Endothelial cell of umbilical vein (primary cell): ENCODE results near the gene PBX3. TPM values are rescaled to one million over a fixed set of nuclear protein-coding genes. Genes with fewer than 3 reads are reported as not detected.

Experiments
- BruUV-seq: library from RNA; stranded (reverse); fragments of 400-500 nt; replicated peaks from 2 replicates; lab custom pipeline; 2021; lab: Mats Ljungman, UMichigan
- CTCF ChIA-PET: fragments of 300-600, 350-600 bp; sonication (Branson Sonifier 250); formaldehyde crosslinking; loops from one replicate; lab custom pipeline; 2021; ENCODE audit warnings: antibody characterized with exemption, inconsistent platforms; lab: Charles Lee
- POLR2A ChIA-PET: fragments of 300-600, 350-600 bp; sonication (Branson Sonifier 250); formaldehyde crosslinking; loops from one replicate; lab custom pipeline; 2021; ENCODE audit warnings: antibody characterized with exemption, inconsistent platforms; lab: Charles Lee
- DNase-seq: peaks from one replicate; pipeline ENCODE4 v3.0.0-alpha.2; 2011; ENCODE audit warnings: low read depth, low spot score
- FAIRE-seq: peaks from 2 replicates; lab custom pipeline; 2011; peaks lifted over from hg19 to GRCh38; lab: Jason Lieb, UNC
- H2AFZ ChIP-seq: 2 replicates; pipeline ENCODE4 v1.6.0; 2012; ENCODE audit warnings: low read depth, low read length, control low read depth, inconsistent platforms
- H3K27ac ChIP-seq: 2 replicates; pipeline ENCODE4 v1.5.1; 2011; ENCODE audit warnings: low read depth, mild to moderate bottlenecking, control low read depth, low read length, moderate library complexity; ENCODE audit not compliant: insufficient read depth
- H3K27me3 ChIP-seq, 2 experiments: 2 replicates each; pipeline versions ENCODE4 v1.6.0 to v1.6.1; 2011; ENCODE audit warnings: low read length in 2 of 2, mixed read lengths in 1 of 2; ENCODE audit not compliant: control insufficient read depth in 2 of 2, insufficient read depth in 2 of 2
- H3K36me3 ChIP-seq, 2 experiments: 2 replicates in 1 of 2; 3 replicates in 1 of 2; pipeline ENCODE4 v1.5.1; 2011; ENCODE audit warnings: low read length in 2 of 2, mild to moderate bottlenecking in 1 of 2, moderate library complexity in 1 of 2; ENCODE audit not compliant: control insufficient read depth in 2 of 2, insufficient read depth in 2 of 2; ENCODE audit errors: extremely low read depth in 1 of 2
- H3K4me1 ChIP-seq: 3 replicates; pipeline ENCODE4 v1.5.1; 2011; ENCODE audit warnings: mild to moderate bottlenecking, low read length; ENCODE audit not compliant: control insufficient read depth, insufficient read depth; ENCODE audit errors: extremely low read depth
- H3K4me2 ChIP-seq: 2 replicates; pipeline ENCODE4 v1.6.1; 2011; ENCODE audit warnings: low read length, control low read depth, mixed read lengths; ENCODE audit not compliant: insufficient read depth
- H3K4me3 ChIP-seq, 3 experiments: fragments of 200-600 bp in 1 of 3; sonication (generic), shearing (Covaris generic) in 1 of 3; replicated peaks in 1 of 3; 2 replicates each; pipeline ENCODE4 v1.5.1; 2011 to 2016; ENCODE audit warnings: control low read depth in 3 of 3, low read length in 3 of 3, mild to moderate bottlenecking in 2 of 3, inconsistent platforms in 1 of 3, low read depth in 1 of 3, moderate library complexity in 1 of 3; ENCODE audit not compliant: insufficient read depth in 1 of 3
- H3K79me2 ChIP-seq: 2 replicates; pipeline ENCODE4 v1.6.0; 2012; ENCODE audit warnings: low read length, inconsistent platforms; ENCODE audit not compliant: control insufficient read depth, insufficient read depth
- H3K9ac ChIP-seq: replicated peaks from 2 replicates; pipeline ENCODE3; 2011; ENCODE audit warnings: low read length, control low read depth; ENCODE audit not compliant: insufficient read depth; ENCODE audit errors: extremely low read depth
- H3K9me1 ChIP-seq: replicated peaks from 3 replicates; pipeline ENCODE4 v1.6.0; 2011; ENCODE audit warnings: mild to moderate bottlenecking, low read length; ENCODE audit not compliant: control insufficient read depth, insufficient read depth; ENCODE audit errors: extremely low read depth
- H3K9me3 ChIP-seq: replicated peaks from 2 replicates; pipeline ENCODE4 v1.5.1; 2012; ENCODE audit warnings: low read length, inconsistent platforms; ENCODE audit not compliant: control insufficient read depth, insufficient read depth
- H4K20me1 ChIP-seq: replicated peaks from 2 replicates; pipeline ENCODE3; 2011; ENCODE audit warnings: mild to moderate bottlenecking, low read length; ENCODE audit not compliant: control insufficient read depth, insufficient read depth; ENCODE audit errors: extremely low read depth
- CTCF ChIP-seq, 2 donors: IDR thresholded peaks; 1 replicate in 1 of 2; 2 replicates in 1 of 2; pipeline ENCODE4 v1.5.1; 2011; ENCODE audit warnings: low read length in 2 of 2, mild to moderate bottlenecking in 2 of 2, moderate library complexity in 2 of 2, control low read depth in 1 of 2, inconsistent platforms in 1 of 2, low read depth in 1 of 2; ENCODE audit not compliant: insufficient read depth in 1 of 2; ENCODE audit errors: extremely low read depth in 1 of 2
- EZH2 ChIP-seq: IDR thresholded peaks from 2 replicates; pipeline ENCODE4 v1.6.1; 2012; ENCODE audit warnings: borderline replicate concordance, low read depth, mild to moderate bottlenecking, moderate library complexity, low read length, inconsistent platforms; ENCODE audit not compliant: severe bottlenecking
- FOS ChIP-seq: IDR thresholded peaks from 2 replicates; pipeline ENCODE4 v1.6.1; 2011; ENCODE audit warnings: mild to moderate bottlenecking, low read length, moderate library complexity, borderline replicate concordance; ENCODE audit not compliant: insufficient read depth
- GATA2 ChIP-seq: IDR thresholded peaks from 2 replicates; pipeline ENCODE4 v1.7.0; 2011; ENCODE audit warnings: low read depth, mild to moderate bottlenecking, moderate library complexity, mixed read lengths, low read length; ENCODE audit not compliant: insufficient read length, insufficient read depth
- JUN ChIP-seq: IDR thresholded peaks from 2 replicates; pipeline ENCODE4 v1.6.1; 2011; ENCODE audit warnings: borderline replicate concordance, low read depth; ENCODE audit not compliant: insufficient read length, insufficient read depth
- MAX ChIP-seq: IDR thresholded peaks from 2 replicates; pipeline ENCODE4 v1.6.1; 2011; ENCODE audit not compliant: insufficient read depth, insufficient read length
- MYC ChIP-seq: IDR thresholded peaks from one replicate; pipeline ENCODE4 v1.6.1; 2011; ENCODE audit warnings: mild to moderate bottlenecking, low read depth, low read length
- POLR2A ChIP-seq: IDR thresholded peaks from 2 replicates; pipeline ENCODE4 v1.6.1; 2012; ENCODE audit warnings: low read depth, mild to moderate bottlenecking, control low read depth, low read length
- POLR2AphosphoS5 ChIP-seq: IDR thresholded peaks from 2 replicates; pipeline ENCODE4 v1.6.1; 2012; ENCODE audit warnings: low read depth, mild to moderate bottlenecking, control low read depth, low read length, moderate library complexity; ENCODE audit not compliant: insufficient read depth
- dilution Hi-C: fragments of 300-500 bp; cut with MboI; formaldehyde crosslinking; loops from one replicate; pipeline ENCODE4 v1.15.0; 2019; ENCODE audit warnings: low sequenced_read_pairs; ENCODE audit not compliant: extremely low pct_ligation_motif_present
- intact Hi-C: fragments of 100-400 bp; cut with micrococcal nuclease; formaldehyde crosslinking; loops from one replicate; pipeline ENCODE4 v1.10.0; 2022
- polyA plus RNA-seq, 4 experiments: library from polyadenylated mRNA; depleted of rRNA in 3 of 4; stranded (reverse) in 3 of 4; unstranded in 1 of 4; fragments of >200 nt; gene quantifications; 2 replicates each; pipeline versions ENCODE4 v1.2.1 to v1.2.3, GENCODE V29; 2011 to 2012; ENCODE audit warnings: missing spikeins in 1 of 4
- total RNA-seq: library from RNA; stranded (reverse); gene quantifications from 2 replicates; pipeline ENCODE4 v1.2.3, GENCODE V29; 2021

PBX3 gene
- total and polyA plus RNA-seq, 2 donors (not counting 3 experiments of a cell fraction or from before 2014, with no cell fraction given) = 18.8 to 42.0 TPM

- Histone ChIP-seq H3K36me3 (no peaks in the 10 kb centered on the region), H3K9me1 (no peaks in the 10 kb centered on the region), H3K9ac (no peak overlapping the region), H3K4me1 (no peaks in the 10 kb centered on the region), H4K20me1 (no peaks in the 10 kb centered on the region), H3K4me2 (no peak overlapping the region), H3K27me3 (no peaks in the 10 kb centered on the region), H3K9me3 (no peaks in the 10 kb centered on the region), H3K27ac (no peak overlapping the region), H3K79me2 (no peaks in the 10 kb centered on the region), H2AFZ (no peak overlapping the region), H3K4me3 (no peak overlapping the region)
- no peak for DNase-seq
- POLR2A ChIA-PET = interaction anchor here (0.6 kb wide), 1 partner anchor 280 kb away, joined by 3 read pairs; no protein-coding TSS in a partner anchor
- CTCF ChIA-PET = no interaction called here
- dilution Hi-C loops (no loop called here), intact Hi-C loops (no loop called here)
- no TSS peak for BruUV-seq
- FAIRE-seq = no peak
- TF ChIP-seq GATA2 = no peak
- no peak for TF ChIP-seq FOS
- TF ChIP-seq CTCF (IDR thresholded peaks at IDR 0.05; ENCODE audit: extremely low read depth in 1 of 2, insufficient read depth in 1 of 2, low read depth in 1 of 2, low read length in 2 of 2) = no peak
- TF ChIP-seq POLR2A = no peak
- TF ChIP-seq MAX = no peak
- TF ChIP-seq POLR2AphosphoS5 = no peak
- TF ChIP-seq JUN = no peak
- no peak for TF ChIP-seq MYC
- TF ChIP-seq EZH2 = no peak
These were observed 253.1 kb downstream of the PBX3 start for GRCh38 chr9:126000256-126000655.
